GM21717 (cell line): ENCODE results near the gene SOCS4.
A peak's percentile ranks its signal among the peaks of the same experiment; 100 is the strongest.

Experiments used
- ATAC-seq: cut with Tn5 transposase; IDR thresholded peaks from one replicate; pipeline ENCODE4 v1.9.1; 2021; ENCODE audit warnings: mild to moderate bottlenecking, moderate library complexity; ENCODE audit not compliant: unreplicated experiment

Gene SOCS4

GRCh38 chr14:55085060-55085660 lies 58.1 kb downstream of the SOCS4 start:
- ATAC-seq = no peak

GRCh38 chr14:55086938-55087337 lies 59.9 kb downstream of the SOCS4 start:
- no peak for ATAC-seq

GRCh38 chr14:55088356-55088755 lies 61.3 kb downstream of the SOCS4 start:
- no peak for ATAC-seq

- no peak for ATAC-seq
Observed at GRCh38 chr14:55092341-55092740, 65.3 kb downstream of the SOCS4 start.

GRCh38 chr14:55094292-55095157 lies 67.5 kb downstream of the SOCS4 start:
- no peak for ATAC-seq

- ATAC-seq = peak; percentile 71
Observed at GRCh38 chr14:55097881-55098560, 71.0 kb downstream of the SOCS4 start.

- no peak for ATAC-seq
Observed at GRCh38 chr14:55098561-55098898, 71.5 kb downstream of the SOCS4 start.
